ENCODE data around the gene CDK11B. TPM values are rescaled to one million over a fixed set of nuclear protein-coding genes. Genes with fewer than 3 reads are reported as not detected.

Gene CDK11B
- 23.5 to 26.0 TPM (median 25.2 TPM) in 5 replicates for total RNA-seq (2022; extraction: Qiagen RNA extraction)

GRCh38 chr1:1658583-1659549 lies at the start of gene CDK11B:
CDK11B (minus strand) TSS chr1:1659004; CDS start chr1:1657485, 1,519 bp downstream.

GRCh38 chr1:1692714-1693647 lies 34.2 kb upstream of the CDK11B start, which contains the start of gene SLC35E2B:
SLC35E2B (minus strand) TSS chr1:1692795; CDS start chr1:1676699, 16,096 bp downstream.

GRCh38 chr1:1631782-1632420 lies 26.9 kb downstream of the CDK11B start, which contains the start of gene MMP23B:
MMP23B (plus strand) TSS chr1:1632173; CDS start chr1:1632219, 46 bp downstream.

GRCh38 chr1:1615256-1616044 lies 43.4 kb downstream of the CDK11B start, which contains the start of gene MIB2:
MIB2 (plus strand) TSS chr1:1615500; CDS start chr1:1623453, 7,953 bp downstream.

GRCh38 chr1:1599935-1600860 lies 58.6 kb downstream of the CDK11B start, which contains the start of gene FNDC10:
FNDC10 (minus strand) TSS chr1:1600135; CDS start chr1:1600015, 120 bp downstream.

Other genes starting within 250 kb of the CDK11B start
- 0.03 to 0.10 TPM (median 0.07 TPM) in 3 of 5 replicates, not detected in the others for gene ANKRD65, start 237.7 kb downstream of the CDK11B start, total RNA-seq (2022; extraction: Qiagen RNA extraction)
- 3.7 to 15.9 TPM (median 14.0 TPM) in 5 replicates for gene VWA1, start 223.3 kb downstream of the CDK11B start, total RNA-seq (2022; extraction: Qiagen RNA extraction)
- gene ATAD3C, start 209.3 kb downstream of the CDK11B start, total RNA-seq (2022; extraction: Qiagen RNA extraction) = not detected in 5 replicates
- gene ATAD3B, start 187.2 kb downstream of the CDK11B start, total RNA-seq (2022; extraction: Qiagen RNA extraction) = 1.1 to 3.4 TPM (median 2.9 TPM) in 5 replicates
- 28.5 to 38.5 TPM (median 36.5 TPM) in 5 replicates for gene ATAD3A, start 146.8 kb downstream of the CDK11B start, total RNA-seq (2022; extraction: Qiagen RNA extraction)
- 0.36 to 0.75 TPM (median 0.58 TPM) in 4 of 5 replicates, not detected in the other for gene TMEM240, start 118.4 kb downstream of the CDK11B start, total RNA-seq (2022; extraction: Qiagen RNA extraction)
- 82.0 to 103 TPM (median 101 TPM) in 5 replicates for gene SSU72, start 84.1 kb downstream of the CDK11B start, total RNA-seq (2022; extraction: Qiagen RNA extraction)
- gene FNDC10, start 58.9 kb downstream of the CDK11B start, total RNA-seq (2022; extraction: Qiagen RNA extraction) = 5.4 to 9.3 TPM (median 8.3 TPM) in 5 replicates
- gene MIB2, start 43.5 kb downstream of the CDK11B start, total RNA-seq (2022; extraction: Qiagen RNA extraction) = 8.0 to 19.5 TPM (median 17.7 TPM) in 5 replicates
- 0.29 to 0.84 TPM (median 0.60 TPM) in 5 replicates for gene MMP23B, start 26.8 kb downstream of the CDK11B start, total RNA-seq (2022; extraction: Qiagen RNA extraction)
- 10.6 to 13.0 TPM (median 12.7 TPM) in 5 replicates for gene SLC35E2B, start 33.8 kb upstream of the CDK11B start, total RNA-seq (2022; extraction: Qiagen RNA extraction)
- 18.3 to 23.7 TPM (median 21.3 TPM) in 5 replicates for gene CDK11A, start 65.4 kb upstream of the CDK11B start, total RNA-seq (2022; extraction: Qiagen RNA extraction)
- 31.9 to 42.6 TPM (median 39.5 TPM) in 5 replicates for gene NADK, start 119.5 kb upstream of the CDK11B start, total RNA-seq (2022; extraction: Qiagen RNA extraction)
- gene GNB1, start 232.1 kb upstream of the CDK11B start, total RNA-seq (2022; extraction: Qiagen RNA extraction) = 173 to 208 TPM (median 198 TPM) in 5 replicates